HAP-1 (cell line): ENCODE results near the gene DDOST.

Experiments
- DNase-seq, 2 experiments: peaks; one replicate each; pipeline ENCODE4 v3.0.0-alpha.2; 2016 to 2020; ENCODE audit warnings: low spot score in 2 of 2
- H3K27me3 ChIP-seq: fragments of 250-450 bp; sonication (Bioruptor Pico); 2 replicates; pipeline ENCODE4 v1.5.1; 2020; ENCODE audit warnings: low read depth, mild to moderate bottlenecking, moderate library complexity
- H3K36me3 ChIP-seq: fragments of 250-450 bp; sonication (Bioruptor Pico); replicated peaks from 2 replicates; pipeline ENCODE4 v1.5.1; 2020; ENCODE audit warnings: mild to moderate bottlenecking
- H3K4me1 ChIP-seq: fragments of 250-450 bp; sonication (Bioruptor Pico); 2 replicates; pipeline ENCODE4 v1.5.1; 2020; ENCODE audit warnings: mild to moderate bottlenecking
- H3K4me3 ChIP-seq: fragments of 250-450 bp; sonication (Bioruptor Pico); 2 replicates; pipeline ENCODE4 v1.5.1; 2020; ENCODE audit warnings: mild to moderate bottlenecking, moderate library complexity
- H3K9me3 ChIP-seq: fragments of 250-450 bp; sonication (Bioruptor Pico); 2 replicates; pipeline ENCODE4 v1.5.1; 2020; ENCODE audit warnings: mild to moderate bottlenecking, moderate library complexity
- in situ Hi-C: fragments of 300-500 bp; cut with MboI; formaldehyde crosslinking; loops from 3 replicates; pipeline ENCODE4 v1.14.3; 2020; ENCODE audit warnings: low sequenced_read_pairs, inconsistent platforms, mixed read lengths

DDOST gene

DNA sequence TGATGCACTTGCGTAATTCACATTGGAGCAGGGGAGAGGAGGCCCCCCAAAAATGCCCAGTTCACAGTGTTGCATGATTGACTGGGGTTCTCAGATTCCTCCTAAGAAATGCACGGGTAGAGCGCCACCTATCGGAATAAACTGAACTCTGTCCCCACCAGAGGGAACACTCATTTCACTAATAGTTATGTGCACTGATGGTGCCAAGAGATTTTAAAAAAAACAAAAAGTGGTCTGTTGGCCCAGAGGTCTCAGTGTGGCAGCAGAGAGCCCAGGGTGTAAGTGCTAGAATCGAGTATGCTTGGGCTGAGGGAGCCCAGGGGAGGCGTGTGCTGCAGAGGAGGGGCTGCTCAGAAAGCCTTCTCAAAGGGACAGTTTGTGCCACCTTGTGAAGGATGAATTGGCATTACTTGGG is 21.0 kb downstream of the DDOST start:
- Histone ChIP-seq H3K4me1 (no peaks in the 10 kb centered on the region), H3K36me3 (peaks cover 15% of the 10 kb centered on the region), H3K9me3 (no peaks in the 10 kb centered on the region), H3K27me3 (no peaks in the 10 kb centered on the region), H3K4me3 (no peak overlapping the region)
- in situ Hi-C loops: no loop called here
- DNase-seq: peak; percentile 58 to 69

DNA sequence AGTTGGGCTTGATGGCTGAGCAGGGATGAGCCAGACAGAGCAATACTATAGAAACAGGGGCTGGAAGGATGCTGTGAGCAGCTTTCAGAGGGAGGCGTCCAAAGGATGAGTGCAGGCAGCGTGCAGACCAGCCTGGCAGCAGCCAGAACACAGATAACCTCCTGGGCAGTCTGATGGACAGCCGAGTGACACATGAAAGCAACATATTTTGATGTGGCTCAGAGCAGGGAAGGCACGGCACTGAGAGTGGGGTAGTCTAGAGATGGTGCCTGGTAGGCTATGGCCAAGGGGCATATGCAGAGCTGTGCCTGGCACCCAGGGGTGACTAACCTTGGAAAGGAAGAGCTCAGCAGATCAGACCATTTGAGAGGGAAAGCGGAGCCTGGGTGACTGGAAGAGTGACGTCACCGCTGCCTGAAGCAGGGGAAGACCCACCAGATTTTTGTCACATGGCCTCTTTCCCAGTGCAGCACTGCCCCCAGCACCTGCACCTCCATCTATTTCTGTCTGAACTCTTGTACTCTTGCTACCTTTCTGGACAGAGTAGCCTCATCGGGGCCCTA is 24.3 kb downstream of the DDOST start:
- DNase-seq: no peak
- no peaks in the 10 kb centered on the region for H3K27me3 ChIP-seq
- H3K4me3 ChIP-seq: no peak overlapping the region
- peaks cover 11% of the 10 kb centered on the region for H3K36me3 ChIP-seq
- in situ Hi-C loops: loop anchor here (5.0 kb wide), 1 partner anchor 115 kb away; no protein-coding TSS in a partner anchor
- peaks cover 18% of the 10 kb centered on the region for H3K4me1 ChIP-seq
- no peaks in the 10 kb centered on the region for H3K9me3 ChIP-seq

DNA sequence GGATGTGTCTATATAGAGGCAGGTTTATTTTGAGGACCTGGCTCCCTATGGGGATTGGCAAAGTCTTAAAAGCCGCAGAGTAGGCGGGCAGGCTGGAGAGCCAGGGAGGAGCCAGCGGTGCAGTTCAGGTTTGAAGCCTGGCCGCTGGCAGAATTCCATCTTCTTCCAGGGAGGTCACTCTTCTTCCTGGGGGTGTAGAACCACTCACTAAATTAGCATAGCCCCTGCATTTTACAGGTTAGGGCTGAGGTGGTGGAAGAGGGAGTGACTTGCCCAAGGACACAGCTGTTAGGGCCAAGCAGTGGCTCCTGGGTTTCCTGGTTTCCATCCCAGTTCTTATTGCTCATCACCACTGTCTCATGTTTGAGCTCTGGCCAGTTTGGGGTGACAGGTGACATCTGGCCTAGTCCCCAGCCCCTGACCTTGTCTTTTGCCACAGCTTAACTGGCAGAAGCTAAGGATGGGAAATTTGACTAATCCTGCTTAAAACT is 26.5 kb downstream of the DDOST start:
- no peaks in the 10 kb centered on the region for H3K9me3 ChIP-seq
- in situ Hi-C loops: loop anchor here (5.0 kb wide), 1 partner anchor 112 kb away; no protein-coding TSS in a partner anchor
- peak; percentile 64 to 77 for DNase-seq

DNA sequence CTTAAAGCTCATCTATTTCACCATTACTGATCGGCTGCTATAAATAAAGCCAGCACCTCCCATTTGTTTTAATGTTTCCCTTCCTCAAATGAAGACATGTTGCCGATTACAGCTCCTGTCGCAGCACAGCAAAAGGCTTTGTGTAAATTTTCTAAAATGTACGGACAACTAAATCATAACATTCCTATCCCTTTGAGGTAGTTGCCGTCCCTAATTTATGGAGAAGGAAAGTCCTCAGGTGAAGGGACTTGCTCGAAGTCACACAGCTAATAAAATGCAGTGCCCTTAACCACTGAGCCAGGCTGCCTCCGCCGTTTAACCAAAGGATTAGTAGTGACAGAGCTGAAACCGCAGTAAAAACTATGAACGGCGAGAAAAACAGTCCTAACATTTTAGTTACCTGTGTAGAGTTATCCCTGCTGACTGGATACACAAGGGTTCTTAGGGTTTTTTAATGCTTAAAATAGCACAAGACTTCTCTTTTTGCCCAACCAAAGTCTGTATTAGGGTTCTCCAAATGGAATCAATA is 27.0 kb downstream of the DDOST start:
- Histone ChIP-seq H3K27me3 (no peaks in the 10 kb centered on the region), H3K9me3 (no peaks in the 10 kb centered on the region), H3K4me3 (peak overlapping the region; percentile 48), H3K36me3 (peaks cover 6% of the 10 kb centered on the region), H3K4me1 (peaks cover 19% of the 10 kb centered on the region)
- in situ Hi-C loops: no loop called here
- DNase-seq: no peak

More for the DNA sequence above, 26.5 kb downstream of the DDOST start:
- Histone ChIP-seq H3K4me3 (peak overlapping the region; percentile 48), H3K36me3 (peaks cover 11% of the 10 kb centered on the region), H3K27me3 (no peaks in the 10 kb centered on the region), H3K4me1 (peaks cover 19% of the 10 kb centered on the region)

DNA sequence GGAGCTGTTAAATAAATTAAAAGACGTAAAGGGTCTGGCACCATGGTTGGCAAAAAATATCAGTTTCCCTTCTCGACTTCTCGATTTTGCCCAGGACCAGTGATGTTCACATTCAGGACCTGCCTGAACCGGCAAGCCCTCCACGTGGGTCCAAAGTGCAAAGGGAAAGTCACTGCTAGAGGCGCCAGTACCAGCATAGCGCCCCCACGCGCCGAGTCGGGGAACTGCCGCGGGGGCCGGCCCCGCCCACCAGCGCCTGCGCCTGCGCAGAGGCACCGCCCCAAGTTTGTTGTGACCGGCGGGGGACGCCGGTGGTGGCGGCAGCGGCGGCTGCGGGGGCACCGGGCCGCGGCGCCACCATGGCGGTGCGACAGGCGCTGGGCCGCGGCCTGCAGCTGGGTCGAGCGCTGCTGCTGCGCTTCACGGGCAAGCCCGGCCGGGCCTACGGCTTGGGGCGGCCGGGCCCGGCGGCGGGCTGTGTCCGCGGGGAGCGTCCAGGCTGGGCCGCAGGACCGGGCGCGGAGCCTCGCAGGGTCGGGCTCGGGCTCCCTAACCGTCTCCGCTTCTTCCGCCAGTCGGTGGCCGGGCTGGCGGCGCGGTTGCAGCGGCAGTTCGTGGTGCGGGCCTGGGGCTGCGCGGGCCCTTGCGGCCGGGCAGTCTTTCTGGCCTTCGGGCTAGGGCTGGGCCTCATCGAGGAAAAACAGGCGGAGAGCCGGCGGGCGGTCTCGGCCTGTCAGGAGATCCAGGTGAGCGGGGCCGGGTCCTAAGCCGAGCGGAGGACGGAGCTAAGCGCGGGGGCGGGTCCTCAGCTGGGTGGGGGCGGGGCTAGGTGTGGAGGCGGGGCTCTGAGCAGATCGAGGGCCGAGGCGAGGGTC is 27.7 kb downstream of the DDOST start, which contains the start of gene PINK1:
TSS of gene PINK1 (plus strand) at position 269 of the 875 bp plus-strand sequence. CDS start at position 360, 91 bp downstream.
- in situ Hi-C loops: no loop called here
- Histone ChIP-seq H3K9me3 (no peaks in the 10 kb centered on the region), H3K4me1 (peaks cover 19% of the 10 kb centered on the region), H3K36me3 (peaks cover 4% of the 10 kb centered on the region; the same call in 1 of the 2 replicates), H3K4me3 (peak within 1 kb of the TSS; percentile 48), H3K27me3 (no peaks in the 10 kb centered on the region)
- peak; percentile 68 to 88 for DNase-seq

DNA sequence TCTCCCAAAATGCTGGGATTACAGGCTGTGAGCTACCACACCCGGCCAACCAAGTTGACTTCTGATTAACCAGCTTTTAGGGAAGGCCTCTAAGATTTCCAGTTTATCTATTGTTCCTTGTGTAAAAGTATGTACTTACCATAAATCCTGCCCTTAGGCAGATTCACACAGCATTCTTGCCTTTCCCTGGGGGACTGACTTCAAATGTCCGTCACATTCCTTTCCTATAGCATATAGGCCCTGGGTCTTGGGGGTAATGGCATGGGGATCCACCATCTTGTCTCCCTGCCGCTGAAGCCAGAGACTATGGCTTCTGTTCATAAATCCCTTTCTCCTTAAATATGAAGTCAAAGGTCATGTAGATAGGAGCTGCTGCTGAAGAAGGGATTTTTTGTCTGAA is 28.8 kb downstream of the DDOST start:
- peaks cover 23% of the 10 kb centered on the region for H3K4me1 ChIP-seq
- in situ Hi-C loops: no loop called here
- H3K9me3 ChIP-seq: no peaks in the 10 kb centered on the region
- DNase-seq: peak; percentile 72 to 75
- H3K27me3 ChIP-seq: no peaks in the 10 kb centered on the region
- no peak overlapping the region for H3K4me3 ChIP-seq
- H3K36me3 ChIP-seq: no peaks in the 10 kb centered on the region

DNA sequence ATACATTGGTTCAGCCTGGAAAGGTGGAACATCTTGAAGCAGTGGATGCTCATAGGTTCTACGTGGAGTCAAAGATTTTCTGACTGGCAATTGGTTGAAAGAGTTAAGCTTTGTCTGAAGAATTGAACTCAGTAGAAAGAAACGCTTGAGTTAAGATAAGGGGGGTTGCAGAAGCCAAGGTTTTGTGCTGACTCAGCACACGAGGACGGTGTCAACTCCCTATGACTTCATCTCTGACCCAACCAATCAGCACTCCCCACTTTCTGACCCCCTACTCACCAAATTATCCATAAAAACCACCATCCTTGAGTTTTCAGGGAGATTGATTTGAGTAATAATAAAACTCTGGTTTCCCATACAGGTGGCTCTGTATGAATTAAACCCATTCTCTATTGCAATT is 30.4 kb downstream of the DDOST start:
- in situ Hi-C loops: no loop called here
- Histone ChIP-seq H3K4me3 (no peak overlapping the region), H3K9me3 (no peaks in the 10 kb centered on the region), H3K4me1 (peaks cover 24% of the 10 kb centered on the region), H3K27me3 (no peaks in the 10 kb centered on the region), H3K36me3 (no peaks in the 10 kb centered on the region)
- DNase-seq: no peak

DNA sequence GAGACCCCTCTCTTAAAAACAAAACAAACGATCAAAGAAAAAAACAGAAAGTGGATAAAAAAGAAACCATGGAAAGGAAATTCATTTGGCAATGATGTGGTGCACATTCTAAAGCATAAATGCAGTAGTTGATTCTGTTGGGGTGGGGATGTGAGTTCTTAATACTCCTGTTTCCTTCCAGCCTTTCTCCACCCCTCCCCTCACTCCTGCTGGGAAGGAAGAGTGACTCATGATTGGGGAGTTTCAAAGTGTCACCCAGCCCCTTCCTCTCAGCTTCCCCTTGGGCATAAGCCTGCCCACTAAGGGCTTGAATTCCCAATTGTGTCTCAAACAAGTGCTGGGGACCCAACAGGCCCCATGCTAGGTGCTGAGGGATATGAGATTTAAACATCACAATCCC is 34.6 kb downstream of the DDOST start:
- no peaks in the 10 kb centered on the region for H3K36me3 ChIP-seq
- H3K4me3 ChIP-seq: no peak overlapping the region
- in situ Hi-C loops: no loop called here
- DNase-seq: no peak
- H3K27me3 ChIP-seq: no peaks in the 10 kb centered on the region
- H3K4me1 ChIP-seq: peaks cover 14% of the 10 kb centered on the region
- no peaks in the 10 kb centered on the region for H3K9me3 ChIP-seq

DNA sequence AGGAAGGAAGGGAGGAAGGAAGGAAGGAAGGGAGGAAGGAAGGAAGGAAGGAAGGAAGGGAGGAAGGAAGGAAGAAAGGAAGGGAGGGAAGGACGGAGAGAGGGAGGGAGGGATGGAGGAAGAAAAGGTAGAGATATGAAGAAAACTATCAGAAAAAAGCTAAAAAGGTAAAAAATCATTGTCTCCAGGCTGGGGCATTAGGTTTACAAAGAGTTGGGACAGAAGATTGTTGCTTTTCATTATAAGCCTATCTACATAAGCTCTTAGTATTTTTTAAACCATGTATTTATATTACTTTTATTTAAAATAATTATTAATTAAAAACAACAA is 35.1 kb downstream of the DDOST start:
- Histone ChIP-seq H3K36me3 (no peaks in the 10 kb centered on the region), H3K4me3 (no peak overlapping the region)
- in situ Hi-C loops: no loop called here

DNA sequence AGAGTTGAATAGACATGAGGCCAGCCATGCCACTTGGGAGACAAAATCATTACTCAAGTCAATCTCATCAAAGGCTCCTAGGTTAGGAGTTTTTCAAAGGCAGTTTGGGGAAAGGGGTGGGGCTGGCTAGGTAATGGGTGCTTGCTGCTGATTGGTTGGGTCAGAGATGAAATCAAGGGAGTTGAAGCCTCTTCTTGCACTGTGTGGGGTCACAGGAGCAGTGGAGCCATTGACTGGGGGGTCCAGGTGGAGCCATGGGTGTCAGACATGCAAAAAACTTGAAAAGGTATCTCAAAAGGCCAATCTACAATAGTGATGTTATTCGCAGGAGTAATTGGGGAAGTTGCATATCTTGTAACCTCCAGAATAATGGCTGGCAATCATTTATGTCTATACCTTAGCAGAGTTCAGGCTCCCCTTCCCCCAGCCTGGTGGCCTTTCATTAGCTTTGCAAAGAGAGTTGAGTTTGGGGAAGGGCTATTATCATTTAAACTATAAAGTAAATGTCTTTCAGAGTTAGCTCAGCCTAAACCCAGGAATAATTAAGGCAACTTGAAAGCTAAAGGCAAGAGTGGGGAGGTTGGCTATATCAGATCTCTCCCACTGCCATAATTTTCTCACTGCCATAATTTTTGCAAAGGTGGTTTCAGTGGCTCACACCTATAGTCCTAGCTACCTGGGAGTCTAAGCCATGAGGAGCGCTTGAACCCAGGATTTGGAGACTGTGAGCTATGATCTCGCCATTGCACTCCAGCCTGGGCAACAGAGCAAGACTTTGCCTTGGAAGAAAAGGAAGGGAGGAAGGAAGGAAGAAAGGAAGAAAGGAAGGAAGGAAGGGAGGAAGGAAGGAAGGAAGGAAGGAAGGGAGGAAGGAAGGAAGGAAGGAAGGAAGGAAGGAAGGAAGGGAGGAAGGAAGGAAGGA is 35.7 kb downstream of the DDOST start:
- Histone ChIP-seq H3K27me3 (no peaks in the 10 kb centered on the region), H3K9me3 (no peaks in the 10 kb centered on the region), H3K4me1 (peaks cover 14% of the 10 kb centered on the region), H3K4me3 (no peak overlapping the region), H3K36me3 (no peaks in the 10 kb centered on the region)
- DNase-seq: peak; percentile 38 to 53
- in situ Hi-C loops: no loop called here

More for the DNA sequence above, 35.1 kb downstream of the DDOST start:
- no peak for DNase-seq
- no peaks in the 10 kb centered on the region for H3K27me3 ChIP-seq
- peaks cover 14% of the 10 kb centered on the region for H3K4me1 ChIP-seq
- H3K9me3 ChIP-seq: no peaks in the 10 kb centered on the region

DNA sequence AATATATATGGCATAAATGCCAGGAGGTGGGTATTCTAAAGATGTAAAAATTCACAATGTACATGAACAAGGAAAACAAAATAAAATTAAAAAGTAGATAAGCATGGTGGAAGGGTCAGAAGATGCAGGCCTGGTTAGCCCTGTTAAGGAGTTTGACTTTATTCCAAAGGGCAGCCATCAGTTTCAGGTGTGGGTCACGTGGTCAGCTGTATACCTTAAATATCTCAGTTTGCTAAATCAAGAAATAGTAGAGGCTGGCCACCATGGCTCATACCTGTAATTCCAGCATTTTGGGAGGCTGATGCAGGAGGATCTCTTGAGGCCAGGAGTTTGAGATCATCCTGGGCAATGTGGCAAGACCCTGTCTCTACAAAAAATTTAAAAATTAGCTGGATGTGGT is 36.5 kb downstream of the DDOST start:
- Histone ChIP-seq H3K9me3 (no peaks in the 10 kb centered on the region), H3K4me3 (no peak overlapping the region), H3K4me1 (peaks cover 14% of the 10 kb centered on the region), H3K27me3 (no peaks in the 10 kb centered on the region), H3K36me3 (no peaks in the 10 kb centered on the region)
- in situ Hi-C loops: no loop called here
- DNase-seq: no peak

DNA sequence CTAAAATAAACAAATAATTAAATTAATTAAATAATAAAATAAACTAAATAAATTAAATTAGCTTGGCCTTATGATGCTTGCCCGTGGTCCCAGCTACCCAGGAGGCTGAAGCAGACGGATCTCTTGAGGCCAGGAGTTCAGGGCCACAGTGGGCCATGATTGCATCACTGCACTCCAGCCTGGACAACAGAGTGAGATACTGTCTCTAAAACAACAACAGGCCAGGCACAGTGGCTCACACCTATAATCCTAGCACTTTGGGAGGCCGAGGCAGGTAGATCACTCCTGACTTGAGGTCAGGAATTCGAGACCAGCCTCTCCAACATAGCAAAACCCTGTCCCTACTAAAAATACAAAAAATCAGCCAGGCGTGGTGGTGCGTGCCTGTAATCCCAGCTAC is 40.2 kb downstream of the DDOST start:
- Histone ChIP-seq H3K9me3 (no peaks in the 10 kb centered on the region), H3K4me3 (no peak overlapping the region), H3K36me3 (no peaks in the 10 kb centered on the region), H3K4me1 (peaks cover 8% of the 10 kb centered on the region), H3K27me3 (no peaks in the 10 kb centered on the region)
- in situ Hi-C loops: no loop called here
- DNase-seq: no peak

DNA sequence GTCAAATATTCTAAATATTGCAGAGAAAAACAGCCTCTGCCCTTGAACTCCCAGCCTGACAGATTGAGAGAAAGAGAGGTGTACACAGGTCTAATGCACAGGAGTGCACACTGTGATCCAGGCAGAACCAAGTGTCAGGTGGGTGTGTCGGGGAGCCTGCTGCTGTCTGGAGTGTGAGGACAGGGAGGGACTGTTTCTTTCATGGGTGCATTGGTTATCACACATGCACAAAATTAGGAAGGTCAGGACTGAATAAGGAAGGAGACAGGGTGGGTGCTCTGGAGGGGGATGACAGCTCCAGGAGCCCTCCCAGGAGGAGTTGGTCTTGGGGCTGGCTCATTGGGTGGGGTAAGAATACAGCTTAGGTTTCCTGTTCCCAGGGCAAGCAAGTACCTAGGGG is 41.2 kb downstream of the DDOST start:
- H3K4me1 ChIP-seq: peaks cover under 1% of the 10 kb centered on the region
- no peak for DNase-seq
- H3K4me3 ChIP-seq: no peak overlapping the region
- H3K27me3 ChIP-seq: no peaks in the 10 kb centered on the region
- in situ Hi-C loops: no loop called here
- no peaks in the 10 kb centered on the region for H3K9me3 ChIP-seq
- H3K36me3 ChIP-seq: no peaks in the 10 kb centered on the region
